ENCODE measurements around the gene C16orf90. TPM values are rescaled to one million over a fixed set of nuclear protein-coding genes. Genes with fewer than 3 reads are reported as not detected.

The C16orf90 gene
- total and polyA plus RNA-seq, 7 experiments from 2014 or later = not detected

DNA sequence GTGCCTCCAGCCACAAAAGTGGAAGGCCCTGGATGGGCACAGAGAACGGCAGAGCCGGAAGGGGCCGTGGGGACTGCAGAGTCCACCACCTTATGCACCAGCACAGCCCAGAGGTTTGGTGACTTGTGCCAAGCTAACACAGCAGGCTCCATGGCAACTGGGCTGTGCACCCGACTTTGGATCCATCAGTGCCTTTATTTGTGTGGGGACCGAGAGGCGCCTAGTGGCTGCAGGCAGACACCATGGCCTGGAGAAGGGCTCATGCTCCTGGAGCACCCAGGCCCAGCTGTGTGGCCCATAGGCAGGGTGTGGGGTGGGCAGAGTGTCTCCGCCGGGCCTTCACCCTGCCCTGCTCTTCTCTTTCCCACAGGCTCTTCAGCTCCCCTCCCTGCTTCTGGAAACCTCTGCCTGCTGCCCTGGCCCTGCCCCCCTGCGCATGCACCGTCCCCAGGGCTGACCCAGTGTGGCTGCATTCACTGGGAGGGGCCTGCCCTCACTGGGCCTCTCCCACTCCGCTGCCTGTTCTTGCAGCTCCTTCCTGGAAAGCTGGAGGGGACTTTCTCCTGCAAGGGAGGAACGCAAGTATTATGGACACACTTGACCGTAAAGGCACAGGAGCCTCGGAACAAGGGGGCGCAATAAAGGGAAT lies 10.1 kb downstream of the C16orf90 start:
- POLR2A ChIA-PET = no interaction called here
- Histone ChIP-seq H3K4me3 (ENCODE audit: low read length) (no peak overlapping the region), H3K36me3 (ENCODE audit: control insufficient read depth in 2 of 3, insufficient read depth in 3 of 3, low read length in 3 of 3) (peaks cover 4 to 71% (median 30%) of the 10 kb centered on the region in 3 experiments), H3K9me3 (ENCODE audit: control insufficient read depth in 2 of 3, low read length in 3 of 3) (no peaks in the 10 kb centered on the region), H3K27ac (ENCODE audit: low read depth, low read length) (no peak overlapping the region), H3K4me1 (ENCODE audit: control insufficient read depth in 2 of 2, insufficient read depth in 2 of 2, low read length in 2 of 2) (no peaks in the 10 kb centered on the region), H3K27me3 (ENCODE audit: control insufficient read depth in 2 of 2, insufficient read depth in 2 of 2, low read length in 2 of 2) (no peaks in the 10 kb centered on the region)
- ATAC-seq (no peak), DNase-seq (no peak)
- CTCF ChIA-PET = interaction anchor here (0.6 kb wide), 1 partner anchor 86 kb away, joined by 3 read pairs; no protein-coding TSS in a partner anchor
- no peaks in the 10 kb centered on the region for H3K9me3 Mint-ChIP-seq
- no peaks in the 10 kb centered on the region for H3K27me3 Mint-ChIP-seq
- H3K4me3 Mint-ChIP-seq = no peak overlapping the region
- H3K27ac Mint-ChIP-seq = peak overlapping the region in 1 of 9 donors; percentile 43
- H3K36me3 Mint-ChIP-seq = peaks cover 5 to 29% (median 20%) of the 10 kb centered on the region in 5 donors
- peaks cover 0 to 5% (median 0%) of the 10 kb centered on the region in 7 donors for H3K4me1 Mint-ChIP-seq
- intact Hi-C loops (cut with micrococcal nuclease) = no loop called here

DNA sequence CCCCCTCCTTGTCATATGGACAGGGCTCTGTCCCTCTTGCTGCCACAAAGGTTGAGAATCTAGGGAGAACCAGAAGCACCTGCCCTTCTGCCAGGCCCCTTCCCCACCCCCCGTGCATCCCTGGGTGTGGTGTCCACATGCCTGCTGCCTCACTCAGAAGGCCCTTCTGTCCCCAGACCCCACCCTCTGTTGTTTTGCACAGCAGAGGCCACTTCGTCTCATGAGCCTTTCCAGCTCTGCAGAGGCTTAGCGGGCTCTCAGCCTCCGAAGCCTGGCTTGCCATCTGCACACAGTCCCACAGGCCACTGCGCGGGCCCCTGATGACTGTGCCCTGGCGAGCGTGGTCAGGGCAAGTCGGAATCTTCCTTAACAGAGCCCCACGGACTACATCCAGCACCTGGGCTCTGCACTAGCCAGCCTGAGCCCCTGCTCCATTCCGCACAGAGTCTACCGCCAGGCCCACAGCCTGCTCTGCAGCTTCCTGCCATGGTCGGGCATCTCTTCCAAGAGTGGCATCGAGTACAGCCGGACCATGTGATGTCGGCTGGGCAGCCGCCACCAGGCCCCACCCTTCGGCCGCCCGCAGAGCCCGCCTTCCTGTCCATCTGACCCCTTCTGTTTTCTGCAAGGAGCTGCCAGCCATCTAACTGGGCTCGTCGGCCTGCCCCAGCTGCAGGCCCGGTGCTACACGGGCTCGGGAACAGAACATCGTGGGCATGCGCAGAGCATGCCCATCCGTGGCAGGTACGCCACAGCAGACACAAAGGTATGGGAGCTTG lies 10.8 kb downstream of the C16orf90 start:
- POLR2A ChIA-PET = interaction anchor here (0.6 kb wide), 1 partner anchor 25 kb away, joined by 4 read pairs; no protein-coding TSS in a partner anchor
- no peak overlapping the region for H3K4me3 Mint-ChIP-seq
- peaks cover 4 to 78% (median 34%) of the 10 kb centered on the region in 3 experiments for H3K36me3 ChIP-seq (ENCODE audit: control insufficient read depth in 2 of 3, insufficient read depth in 3 of 3, low read length in 3 of 3)
- H3K36me3 Mint-ChIP-seq = peaks cover 8 to 33% (median 20%) of the 10 kb centered on the region in 5 donors
- no peak overlapping the region for H3K27ac ChIP-seq (ENCODE audit: low read depth, low read length)
- ATAC-seq = no peak
- intact Hi-C loops (cut with micrococcal nuclease) = no loop called here
- H3K4me1 ChIP-seq (ENCODE audit: control insufficient read depth in 2 of 2, insufficient read depth in 2 of 2, low read length in 2 of 2) = no peaks in the 10 kb centered on the region
- H3K4me1 Mint-ChIP-seq = peaks cover 0 to 6% (median 0%) of the 10 kb centered on the region in 7 donors
- DNase-seq = no peak
- no peaks in the 10 kb centered on the region for H3K9me3 Mint-ChIP-seq
- H3K9me3 ChIP-seq (ENCODE audit: control insufficient read depth in 2 of 3, low read length in 3 of 3) = no peaks in the 10 kb centered on the region
- H3K4me3 ChIP-seq (ENCODE audit: low read length) = no peak overlapping the region
- CTCF ChIA-PET = no interaction called here
- H3K27me3 ChIP-seq (ENCODE audit: control insufficient read depth in 2 of 2, insufficient read depth in 2 of 2, low read length in 2 of 2) = no peaks in the 10 kb centered on the region
- H3K27ac Mint-ChIP-seq = no peak overlapping the region
- H3K27me3 Mint-ChIP-seq = no peaks in the 10 kb centered on the region

DNA sequence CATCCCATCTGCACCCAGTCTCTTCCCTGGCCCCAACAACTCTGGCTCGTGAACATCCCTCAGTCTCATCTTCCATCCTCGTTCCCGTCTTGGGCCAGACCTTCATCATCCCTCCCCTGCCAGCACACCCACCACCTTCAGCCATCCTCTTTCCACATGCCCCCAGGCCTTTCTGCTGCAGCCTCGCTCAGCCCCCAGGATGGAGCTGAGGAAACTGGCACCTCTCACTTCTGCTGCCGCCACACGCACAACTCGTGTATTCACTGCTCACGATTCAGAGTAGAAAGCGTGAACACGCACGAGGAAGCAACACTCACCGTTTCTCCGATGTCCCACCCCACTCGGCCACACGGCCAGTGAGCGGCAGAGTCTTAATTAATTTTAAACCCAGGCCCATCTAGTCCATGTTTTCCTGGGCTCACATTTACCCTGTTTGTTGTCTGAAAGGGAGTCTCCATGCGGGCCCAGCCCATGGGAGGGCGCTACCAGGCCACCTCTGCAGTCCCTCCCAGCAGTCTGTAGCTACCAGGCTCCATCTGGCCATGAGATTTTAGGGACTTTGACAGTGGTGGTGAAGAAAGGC lies 12.5 kb downstream of the C16orf90 start:
- DNase-seq (no peak), ATAC-seq (no peak)
- Mint-ChIP-seq H3K4me3 (no peak overlapping the region), H3K27me3 (no peaks in the 10 kb centered on the region), H3K27ac (peak overlapping the region in 3 of 9 donors; percentile 27 to 74 (median 54)), H3K9me3 (no peaks in the 10 kb centered on the region), H3K4me1 (peaks cover 0 to 11% (median 0%) of the 10 kb centered on the region in 7 donors), H3K36me3 (peaks cover 8 to 41% (median 20%) of the 10 kb centered on the region in 5 donors)
- POLR2A ChIA-PET = no interaction called here
- H3K27me3 ChIP-seq (ENCODE audit: control insufficient read depth in 2 of 2, insufficient read depth in 2 of 2, low read length in 2 of 2) = no peaks in the 10 kb centered on the region
- CTCF ChIA-PET = no interaction called here
- H3K4me3 ChIP-seq (ENCODE audit: low read length) = no peak overlapping the region
- intact Hi-C loops (cut with micrococcal nuclease) = no loop called here
- H3K4me1 ChIP-seq (ENCODE audit: control insufficient read depth in 2 of 2, insufficient read depth in 2 of 2, low read length in 2 of 2) = no peaks in the 10 kb centered on the region
- no peaks in the 10 kb centered on the region for H3K9me3 ChIP-seq (ENCODE audit: control insufficient read depth in 2 of 3, low read length in 3 of 3)
- peaks cover 4 to 91% (median 35%) of the 10 kb centered on the region in 3 experiments for H3K36me3 ChIP-seq (ENCODE audit: control insufficient read depth in 2 of 3, insufficient read depth in 3 of 3, low read length in 3 of 3)
- no peak overlapping the region for H3K27ac ChIP-seq (ENCODE audit: low read depth, low read length)

DNA sequence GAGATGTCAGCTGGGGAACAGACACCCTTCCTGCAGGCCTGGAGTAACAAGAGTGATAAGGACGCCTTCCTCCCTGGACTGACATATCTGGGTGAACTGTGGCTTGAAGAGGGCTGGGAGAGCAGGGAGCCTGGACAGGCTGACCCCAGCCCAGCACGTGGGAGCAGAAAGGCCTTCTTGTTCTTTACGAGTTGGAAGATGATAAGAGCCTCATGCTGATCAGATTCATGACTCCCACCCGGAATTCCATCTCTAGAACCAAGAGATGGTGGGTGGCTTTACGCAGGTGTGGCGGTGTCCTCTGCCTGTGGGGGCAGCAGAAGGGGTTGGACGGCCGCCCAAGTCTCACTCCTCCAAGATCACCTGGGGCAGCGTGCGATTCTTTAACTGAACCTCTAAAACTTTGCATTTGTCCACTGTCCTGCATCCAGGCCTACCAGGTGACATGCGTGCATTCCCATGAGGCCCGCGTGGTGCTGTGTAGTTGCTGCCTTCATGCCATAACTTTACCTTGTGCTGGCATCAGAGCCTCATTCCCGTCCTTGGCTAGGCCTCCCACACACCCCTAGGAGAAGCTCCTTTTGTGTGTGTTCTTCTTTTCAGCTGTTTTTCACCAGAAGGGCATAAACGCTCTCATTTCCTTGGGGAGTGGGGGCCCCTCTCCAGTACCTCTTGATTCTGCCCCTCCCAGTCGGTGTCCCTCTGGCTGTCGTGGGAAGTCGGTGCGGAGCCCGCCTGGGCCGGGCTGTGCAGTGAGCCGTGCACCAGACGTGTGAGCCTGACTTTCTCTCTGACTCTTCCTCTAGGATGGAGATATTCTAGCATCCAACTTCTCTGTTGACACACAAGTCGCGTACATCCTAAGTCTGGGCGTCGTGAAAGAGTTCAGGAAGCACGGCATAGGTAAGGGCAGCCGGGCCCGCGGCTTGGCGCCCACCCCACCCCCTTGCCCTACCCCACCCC lies 13.3 kb downstream of the C16orf90 start:
- DNase-seq (no peak), ATAC-seq (no peak)
- Mint-ChIP-seq H3K9me3 (no peaks in the 10 kb centered on the region), H3K27ac (peak overlapping the region in 4 of 9 donors; percentile 41 to 85 (median 67)), H3K4me3 (no peak overlapping the region), H3K36me3 (peaks cover 8 to 41% (median 20%) of the 10 kb centered on the region in 5 donors), H3K4me1 (peaks cover 0 to 11% (median 0%) of the 10 kb centered on the region in 7 donors), H3K27me3 (no peaks in the 10 kb centered on the region)
- Histone ChIP-seq H3K4me3 (ENCODE audit: low read length) (no peak overlapping the region), H3K9me3 (ENCODE audit: control insufficient read depth in 2 of 3, low read length in 3 of 3) (no peaks in the 10 kb centered on the region), H3K27me3 (ENCODE audit: control insufficient read depth in 2 of 2, insufficient read depth in 2 of 2, low read length in 2 of 2) (no peaks in the 10 kb centered on the region), H3K36me3 (ENCODE audit: control insufficient read depth in 2 of 3, insufficient read depth in 3 of 3, low read length in 3 of 3) (peaks cover 4 to 86% (median 35%) of the 10 kb centered on the region in 3 experiments), H3K4me1 (ENCODE audit: control insufficient read depth in 2 of 2, insufficient read depth in 2 of 2, low read length in 2 of 2) (no peaks in the 10 kb centered on the region), H3K27ac (ENCODE audit: low read depth, low read length) (no peak overlapping the region)
- intact Hi-C loops (cut with micrococcal nuclease) = no loop called here
- CTCF ChIA-PET = no interaction called here
- POLR2A ChIA-PET = no interaction called here

DNA sequence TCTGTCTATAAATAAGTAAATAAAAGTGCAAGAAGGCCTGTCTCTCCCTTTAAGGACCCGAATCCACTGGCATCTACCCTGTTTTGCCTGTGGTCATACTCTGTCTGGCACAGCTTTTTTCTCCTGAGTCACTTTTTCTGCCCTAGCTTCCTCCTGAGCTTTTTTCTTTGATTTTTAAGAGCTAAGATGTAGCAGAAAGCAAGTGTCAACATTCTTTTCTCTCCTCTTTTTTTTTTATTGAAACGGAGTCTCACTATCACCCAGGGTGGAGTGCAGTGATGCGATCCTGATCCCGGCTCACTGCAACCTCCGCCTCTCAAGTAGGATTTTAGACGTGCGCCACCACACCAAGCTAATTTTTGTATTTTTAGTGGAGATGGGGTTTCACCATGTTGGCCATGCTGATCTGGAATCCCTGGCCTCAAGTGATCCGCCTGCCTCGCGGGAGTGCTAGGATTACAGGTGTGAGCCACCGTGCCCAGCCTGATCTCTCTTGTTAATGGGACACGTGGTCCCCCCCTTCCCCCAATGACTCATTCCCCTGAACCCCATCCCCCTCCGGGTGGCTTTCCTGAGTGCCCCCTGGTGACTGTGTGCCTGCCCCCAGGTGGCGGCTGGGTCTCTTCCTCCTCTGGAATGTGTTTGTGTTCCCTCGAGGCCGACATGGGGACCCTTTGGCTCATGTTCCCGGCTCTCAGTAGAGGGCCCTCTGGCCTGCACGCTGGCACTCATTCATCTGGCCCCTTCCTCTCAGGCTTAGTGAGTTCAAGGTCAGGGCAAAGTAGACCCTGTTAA lies 14.2 kb downstream of the C16orf90 start:
- Mint-ChIP-seq H3K4me3 (no peak overlapping the region), H3K4me1 (peaks cover 0 to 11% (median 0%) of the 10 kb centered on the region in 7 donors), H3K27me3 (no peaks in the 10 kb centered on the region), H3K27ac (peak overlapping the region in 5 of 9 donors; percentile 4 to 69 (median 49)), H3K36me3 (peaks cover 8 to 37% (median 24%) of the 10 kb centered on the region in 5 donors), H3K9me3 (no peaks in the 10 kb centered on the region)
- DNase-seq (no peak), ATAC-seq (no peak)
- POLR2A ChIA-PET = interaction anchor here (0.6 kb wide), 1 partner anchor 487 kb away, joined by 4 read pairs; no protein-coding TSS in a partner anchor
- Histone ChIP-seq H3K27me3 (ENCODE audit: control insufficient read depth in 2 of 2, insufficient read depth in 2 of 2, low read length in 2 of 2) (no peaks in the 10 kb centered on the region), H3K27ac (ENCODE audit: low read depth, low read length) (no peak overlapping the region), H3K9me3 (ENCODE audit: control insufficient read depth in 2 of 3, low read length in 3 of 3) (no peaks in the 10 kb centered on the region), H3K4me1 (ENCODE audit: control insufficient read depth in 2 of 2, insufficient read depth in 2 of 2, low read length in 2 of 2) (no peaks in the 10 kb centered on the region), H3K36me3 (ENCODE audit: control insufficient read depth in 2 of 3, insufficient read depth in 3 of 3, low read length in 3 of 3) (peaks cover 4 to 82% (median 35%) of the 10 kb centered on the region in 3 experiments), H3K4me3 (ENCODE audit: low read length) (no peak overlapping the region)
- CTCF ChIA-PET = no interaction called here
- intact Hi-C loops (cut with micrococcal nuclease) = no loop called here

Measured in naive thymus-derived CD4-positive, alpha-beta T cell (primary cell).